ENCODE measurements around the gene C19orf44. TPM values are rescaled to one million over a fixed set of nuclear protein-coding genes. Genes with fewer than 3 reads are reported as not detected.
"Not testable (repeated sequence)": the region's sequence is repeated elsewhere in the genome, so short reads cannot be mapped to it uniquely, and the experiment has no call there.

C19orf44 gene
- total RNA-seq, 2 donors from 2014 or later: 7.9 TPM

DNA sequence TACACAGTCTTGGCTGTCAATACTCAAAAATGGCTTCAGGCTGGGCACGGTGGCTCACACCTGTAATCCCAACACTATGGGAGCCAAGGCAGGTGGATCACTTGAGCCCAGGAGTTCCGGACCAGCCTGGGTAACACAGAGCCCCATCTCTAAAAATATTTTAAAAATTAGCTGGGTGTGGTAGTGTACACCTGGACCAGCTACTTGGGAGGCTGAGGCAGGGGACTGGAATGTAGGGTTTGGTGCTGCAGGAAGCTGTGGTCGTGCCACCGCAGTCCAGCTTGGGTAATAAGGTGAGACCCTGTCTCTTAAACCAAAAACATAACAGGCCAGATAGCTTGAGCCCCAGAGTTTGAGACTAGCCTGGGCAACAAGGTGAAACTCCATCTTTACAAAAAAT, 52.8 kb downstream of the C19orf44 start:
- Histone ChIP-seq H3K27ac (ENCODE audit: low read depth, low read length) (no peak overlapping the region), H3K4me3 (ENCODE audit: low read length) (no peak overlapping the region), H3K9ac (ENCODE audit: extremely low read depth, low read length, poor library complexity, severe bottlenecking) (no peak overlapping the region), H3K9me3 (ENCODE audit: control insufficient read depth, low read length) (no peaks in the 10 kb centered on the region), H3K36me3 (ENCODE audit: control insufficient read depth, insufficient read depth, low read length) (peaks cover 29% of the 10 kb centered on the region), H3K4me1 (ENCODE audit: control insufficient read depth, insufficient read depth, low read length) (no peaks in the 10 kb centered on the region), H3K27me3 (ENCODE audit: control insufficient read depth, insufficient read depth, low read length, poor library complexity, severe bottlenecking) (no peaks in the 10 kb centered on the region)
- H3K27me3 Mint-ChIP-seq (ENCODE audit: insufficient read depth): no peaks in the 10 kb centered on the region
- 100% methylated on average over 4 of the region's 4 CpGs for WGBS, 2 experiments (ENCODE audit: insufficient coverage in 1 of 2, insufficient read length in 1 of 2)
- no peaks in the 10 kb centered on the region for H3K9me3 Mint-ChIP-seq
- no peak overlapping the region for H3K4me3 Mint-ChIP-seq
- DNase-seq: no peak
- H3K4me1 Mint-ChIP-seq: peaks cover 5% of the 10 kb centered on the region
- H3K27ac Mint-ChIP-seq: no peak overlapping the region
- H3K36me3 Mint-ChIP-seq (ENCODE audit: low read depth): peaks cover 23% of the 10 kb centered on the region
- TF ChIP-seq, protein P1, sequence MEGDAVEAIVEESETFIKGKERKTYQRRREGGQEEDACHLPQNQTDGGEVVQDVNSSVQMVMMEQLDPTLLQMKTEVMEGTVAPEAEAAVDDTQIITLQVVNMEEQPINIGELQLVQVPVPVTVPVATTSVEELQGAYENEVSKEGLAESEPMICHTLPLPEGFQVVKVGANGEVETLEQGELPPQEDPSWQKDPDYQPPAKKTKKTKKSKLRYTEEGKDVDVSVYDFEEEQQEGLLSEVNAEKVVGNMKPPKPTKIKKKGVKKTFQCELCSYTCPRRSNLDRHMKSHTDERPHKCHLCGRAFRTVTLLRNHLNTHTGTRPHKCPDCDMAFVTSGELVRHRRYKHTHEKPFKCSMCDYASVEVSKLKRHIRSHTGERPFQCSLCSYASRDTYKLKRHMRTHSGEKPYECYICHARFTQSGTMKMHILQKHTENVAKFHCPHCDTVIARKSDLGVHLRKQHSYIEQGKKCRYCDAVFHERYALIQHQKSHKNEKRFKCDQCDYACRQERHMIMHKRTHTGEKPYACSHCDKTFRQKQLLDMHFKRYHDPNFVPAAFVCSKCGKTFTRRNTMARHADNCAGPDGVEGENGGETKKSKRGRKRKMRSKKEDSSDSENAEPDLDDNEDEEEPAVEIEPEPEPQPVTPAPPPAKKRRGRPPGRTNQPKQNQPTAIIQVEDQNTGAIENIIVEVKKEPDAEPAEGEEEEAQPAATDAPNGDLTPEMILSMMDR (conservative IDR thresholded peaks at IDR 0.05): no peak

- H3K4me3 Mint-ChIP-seq, H3K4me1 Mint-ChIP-seq: not testable (repeated sequence)
Observed at GRCh38 chr19:16551902-16552301, 55.7 kb downstream of the C19orf44 start.

DNA sequence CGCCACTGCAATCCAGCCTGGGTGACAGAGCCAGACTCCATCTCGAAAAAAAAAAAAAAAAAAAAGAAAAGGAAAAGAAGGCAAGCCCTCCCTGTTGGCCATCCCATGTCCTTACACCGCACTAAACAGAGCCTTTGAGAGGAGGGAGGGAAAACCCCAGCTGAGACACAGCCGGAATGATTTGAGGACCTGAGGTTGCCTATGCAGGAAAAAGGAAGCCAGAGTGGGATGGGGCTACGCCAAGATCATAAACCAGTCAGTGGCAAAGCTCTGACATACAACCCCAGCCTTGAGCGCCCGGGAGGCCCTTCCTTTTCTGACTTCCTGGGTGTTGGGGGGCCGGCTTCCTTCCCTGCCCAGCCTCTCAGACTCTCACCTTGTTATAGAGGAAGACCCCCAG, 58.6 kb downstream of the C19orf44 start:
- H3K4me3 ChIP-seq (ENCODE audit: low read length): no peak overlapping the region
- no peaks in the 10 kb centered on the region for H3K9me3 ChIP-seq (ENCODE audit: control insufficient read depth, low read length)
- no peak for DNase-seq
- H3K27me3 ChIP-seq (ENCODE audit: control insufficient read depth, insufficient read depth, low read length, poor library complexity, severe bottlenecking): no peaks in the 10 kb centered on the region
- no peaks in the 10 kb centered on the region for H3K4me1 ChIP-seq (ENCODE audit: control insufficient read depth, insufficient read depth, low read length)
- H3K4me3 Mint-ChIP-seq: no peak overlapping the region
- no peak overlapping the region for H3K27ac Mint-ChIP-seq
- TF ChIP-seq, protein P1 (conservative IDR thresholded peaks at IDR 0.05): no peak
- no peaks in the 10 kb centered on the region for H3K27me3 Mint-ChIP-seq (ENCODE audit: insufficient read depth)
- H3K9me3 Mint-ChIP-seq: no peaks in the 10 kb centered on the region
- H3K4me1 Mint-ChIP-seq: no peaks in the 10 kb centered on the region
- peaks cover 43% of the 10 kb centered on the region for H3K36me3 Mint-ChIP-seq (ENCODE audit: low read depth)
- WGBS, 2 experiments (ENCODE audit: insufficient coverage in 1 of 2, insufficient read length in 1 of 2): 95% methylated on average over 7 to 8 of the region's 8 CpGs
- H3K36me3 ChIP-seq (ENCODE audit: control insufficient read depth, insufficient read depth, low read length): peaks cover 44% of the 10 kb centered on the region
- no peak overlapping the region for H3K27ac ChIP-seq (ENCODE audit: low read depth, low read length)
- no peak overlapping the region for H3K9ac ChIP-seq (ENCODE audit: extremely low read depth, low read length, poor library complexity, severe bottlenecking)

More at GRCh38 chr19:16551902-16552301, 55.7 kb downstream of the C19orf44 start:
- not testable (repeated sequence) for DNase-seq; H3K9me3 Mint-ChIP-seq; H3K4me1 ChIP-seq (ENCODE audit: control insufficient read depth, insufficient read depth, low read length); H3K27ac ChIP-seq (ENCODE audit: low read depth, low read length); H3K27ac Mint-ChIP-seq; H3K27me3 Mint-ChIP-seq (ENCODE audit: insufficient read depth); H3K9me3 ChIP-seq (ENCODE audit: control insufficient read depth, low read length); H3K4me3 ChIP-seq (ENCODE audit: low read length); H3K9ac ChIP-seq (ENCODE audit: extremely low read depth, low read length, poor library complexity, severe bottlenecking); H3K27me3 ChIP-seq (ENCODE audit: control insufficient read depth, insufficient read depth, low read length, poor library complexity, severe bottlenecking)
- 88 to 94% methylated on average over 1 to 6 of the region's 6 CpGs for WGBS, 2 experiments (ENCODE audit: insufficient coverage in 1 of 2, insufficient read length in 1 of 2)
- H3K36me3 Mint-ChIP-seq (ENCODE audit: low read depth): peaks cover 36% of the 10 kb centered on the region
- H3K36me3 ChIP-seq (ENCODE audit: control insufficient read depth, insufficient read depth, low read length): peaks cover 42% of the 10 kb centered on the region

DNA sequence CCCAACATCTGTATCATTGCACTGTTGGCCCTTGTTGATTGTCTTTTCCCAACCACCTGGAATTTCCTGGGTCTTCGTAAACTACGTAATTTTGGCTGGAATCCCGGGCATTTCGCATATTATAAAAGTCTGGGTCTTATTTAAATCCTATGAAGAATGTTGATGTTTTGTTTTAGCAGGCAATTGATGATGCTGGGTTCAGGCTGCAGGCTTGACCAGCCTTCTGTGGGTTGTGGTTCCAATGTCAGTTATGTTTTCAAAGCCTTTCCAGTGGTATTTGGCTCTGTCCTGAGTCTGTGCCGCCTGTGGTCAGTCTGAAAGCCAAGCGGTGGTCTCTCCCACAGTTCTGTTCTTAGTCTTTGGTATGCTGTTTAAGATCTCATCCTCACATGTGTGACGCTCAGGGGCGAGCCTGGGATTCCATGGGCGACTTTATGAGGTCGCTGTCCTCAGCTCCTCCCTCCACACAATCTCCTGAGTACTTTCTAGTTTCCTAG, 63.6 kb downstream of the C19orf44 start:
- Mint-ChIP-seq H3K36me3 (ENCODE audit: low read depth) (peaks cover 48% of the 10 kb centered on the region), H3K4me3 (no peak overlapping the region), H3K27ac (peak overlapping the region; percentile 36)

More for the DNA sequence above, 63.6 kb downstream of the C19orf44 start:
- DNase-seq: no peak
- no peaks in the 10 kb centered on the region for H3K9me3 Mint-ChIP-seq
- H3K27me3 Mint-ChIP-seq (ENCODE audit: insufficient read depth): no peaks in the 10 kb centered on the region
- TF ChIP-seq, protein P1 (conservative IDR thresholded peaks at IDR 0.05): no peak
- Histone ChIP-seq H3K9ac (ENCODE audit: extremely low read depth, low read length, poor library complexity, severe bottlenecking) (no peak overlapping the region), H3K4me3 (ENCODE audit: low read length) (no peak overlapping the region), H3K27ac (ENCODE audit: low read depth, low read length) (no peak overlapping the region), H3K27me3 (ENCODE audit: control insufficient read depth, insufficient read depth, low read length, poor library complexity, severe bottlenecking) (no peaks in the 10 kb centered on the region), H3K9me3 (ENCODE audit: control insufficient read depth, low read length) (no peaks in the 10 kb centered on the region), H3K36me3 (ENCODE audit: control insufficient read depth, insufficient read depth, low read length) (peaks cover 49% of the 10 kb centered on the region), H3K4me1 (ENCODE audit: control insufficient read depth, insufficient read depth, low read length) (no peaks in the 10 kb centered on the region)
- 91 to 93% methylated on average over 7 to 10 of the region's 10 CpGs for WGBS, 2 experiments (ENCODE audit: insufficient coverage in 1 of 2, insufficient read length in 1 of 2)
- H3K4me1 Mint-ChIP-seq: no peaks in the 10 kb centered on the region

All from endodermal cell (in vitro differentiated cells).